Measurements from ENCODE around the gene TASP1. TPM values are rescaled to one million over a fixed set of nuclear protein-coding genes. Genes with fewer than 3 reads are reported as not detected.

Gene TASP1
- total and polyA plus RNA-seq, 7 experiments from 2014 or later: 10.6 to 19.3 (median 13.3) TPM

DNA sequence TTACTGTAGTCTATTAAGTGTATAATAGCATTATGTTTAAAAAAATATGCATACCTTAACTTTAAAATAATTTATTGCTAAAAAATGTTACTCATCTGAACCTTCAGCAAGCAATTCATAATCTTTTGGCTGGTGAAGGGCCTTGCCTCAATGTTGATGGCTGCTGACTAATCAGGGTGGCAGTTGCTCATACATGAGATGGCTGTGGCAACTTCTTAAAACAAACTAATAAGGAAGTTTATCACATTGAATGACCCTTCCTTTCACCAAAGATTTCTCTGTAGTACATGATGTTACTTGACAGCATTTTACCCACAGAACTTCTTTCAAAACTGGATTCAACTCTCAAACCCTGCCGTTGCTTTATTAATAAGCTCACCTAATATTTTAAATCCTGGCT is 84.0 kb downstream of the TASP1 start:
- no peak overlapping the region for H3K27ac ChIP-seq (ENCODE audit: low read depth, low read length)
- no peaks in the 10 kb centered on the region for H3K27me3 Mint-ChIP-seq
- H3K4me3 ChIP-seq (ENCODE audit: low read length): no peak overlapping the region
- no peak for ATAC-seq
- no peak for DNase-seq
- peaks cover 4 to 48% (median 38%) of the 10 kb centered on the region in 5 donors for H3K36me3 Mint-ChIP-seq
- POLR2A ChIA-PET: no interaction called here
- no peak overlapping the region for H3K27ac Mint-ChIP-seq
- no peaks in the 10 kb centered on the region for H3K9me3 ChIP-seq (ENCODE audit: control insufficient read depth in 2 of 3, low read length in 3 of 3)
- peaks cover 0 to 4% (median 0%) of the 10 kb centered on the region in 7 donors for H3K4me1 Mint-ChIP-seq
- no peaks in the 10 kb centered on the region for H3K9me3 Mint-ChIP-seq
- H3K4me3 Mint-ChIP-seq: no peak overlapping the region
- H3K27me3 ChIP-seq (ENCODE audit: control insufficient read depth in 2 of 2, insufficient read depth in 2 of 2, low read length in 2 of 2): no peaks in the 10 kb centered on the region
- CTCF ChIA-PET: no interaction called here
- intact Hi-C loops (cut with micrococcal nuclease): no loop called here
- no peaks in the 10 kb centered on the region for H3K4me1 ChIP-seq (ENCODE audit: control insufficient read depth in 2 of 2, insufficient read depth in 2 of 2, low read length in 2 of 2)
- no peaks in the 10 kb centered on the region for H3K36me3 ChIP-seq (ENCODE audit: control insufficient read depth in 2 of 3, insufficient read depth in 3 of 3, low read length in 3 of 3)

DNA sequence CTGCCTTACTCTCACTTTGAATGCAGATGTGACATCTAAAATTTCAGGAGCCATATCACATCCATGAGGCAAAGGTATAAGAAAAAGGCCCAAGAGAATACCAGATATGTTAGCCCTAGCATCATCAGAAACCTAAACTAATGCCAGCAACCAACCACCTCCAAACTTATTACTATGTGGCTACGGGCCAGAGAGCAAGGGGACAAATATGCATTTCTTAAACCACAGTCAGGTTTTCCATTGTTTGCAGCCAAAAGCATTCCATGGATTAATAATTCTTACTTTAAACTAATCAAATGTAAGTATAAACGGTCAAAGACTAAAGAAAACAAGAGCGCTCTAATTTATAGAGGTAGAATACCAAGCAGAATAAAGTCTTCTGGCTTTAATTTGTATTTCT is 84.7 kb downstream of the TASP1 start:
- ChIA-PET CTCF (no interaction called here), POLR2A (no interaction called here)
- Mint-ChIP-seq H3K27me3 (no peaks in the 10 kb centered on the region), H3K27ac (no peak overlapping the region), H3K9me3 (no peaks in the 10 kb centered on the region), H3K4me3 (no peak overlapping the region), H3K36me3 (peaks cover 4 to 45% (median 35%) of the 10 kb centered on the region in 5 donors), H3K4me1 (peaks cover 0 to 4% (median 0%) of the 10 kb centered on the region in 7 donors)
- ATAC-seq (no peak), DNase-seq (no peak)
- Histone ChIP-seq H3K27me3 (ENCODE audit: control insufficient read depth in 2 of 2, insufficient read depth in 2 of 2, low read length in 2 of 2) (no peaks in the 10 kb centered on the region), H3K9me3 (ENCODE audit: control insufficient read depth in 2 of 3, low read length in 3 of 3) (no peaks in the 10 kb centered on the region), H3K36me3 (ENCODE audit: control insufficient read depth in 2 of 3, insufficient read depth in 3 of 3, low read length in 3 of 3) (no peaks in the 10 kb centered on the region), H3K27ac (ENCODE audit: low read depth, low read length) (no peak overlapping the region), H3K4me3 (ENCODE audit: low read length) (no peak overlapping the region), H3K4me1 (ENCODE audit: control insufficient read depth in 2 of 2, insufficient read depth in 2 of 2, low read length in 2 of 2) (no peaks in the 10 kb centered on the region)
- intact Hi-C loops (cut with micrococcal nuclease): no loop called here

DNA sequence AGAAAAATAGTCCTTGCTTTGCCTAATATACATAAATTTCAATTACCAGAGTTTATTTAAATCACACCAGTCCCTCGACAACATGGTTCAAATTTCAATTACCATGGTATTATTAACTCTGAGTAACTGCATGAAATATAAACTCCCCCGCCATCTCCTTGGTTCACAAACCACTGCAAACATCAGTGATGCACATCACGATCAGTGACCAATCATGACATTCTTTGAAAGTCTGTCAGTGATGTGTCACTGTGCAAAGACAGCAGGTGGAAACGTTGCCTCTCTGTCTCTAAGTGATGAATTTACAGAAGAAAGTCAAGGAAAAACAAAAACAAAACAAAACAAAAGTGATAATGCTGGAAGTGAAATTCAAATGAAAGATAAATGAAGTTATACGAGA is 86.7 kb downstream of the TASP1 start:
- H3K27ac Mint-ChIP-seq: no peak overlapping the region
- H3K9me3 Mint-ChIP-seq: no peaks in the 10 kb centered on the region
- POLR2A ChIA-PET: no interaction called here
- intact Hi-C loops (cut with micrococcal nuclease): no loop called here
- H3K27me3 ChIP-seq (ENCODE audit: control insufficient read depth in 2 of 2, insufficient read depth in 2 of 2, low read length in 2 of 2): no peaks in the 10 kb centered on the region
- no peak for ATAC-seq
- H3K36me3 ChIP-seq (ENCODE audit: control insufficient read depth in 2 of 3, insufficient read depth in 3 of 3, low read length in 3 of 3): no peaks in the 10 kb centered on the region
- H3K27me3 Mint-ChIP-seq: no peaks in the 10 kb centered on the region
- H3K4me3 ChIP-seq (ENCODE audit: low read length): no peak overlapping the region
- H3K4me3 Mint-ChIP-seq: no peak overlapping the region
- H3K4me1 Mint-ChIP-seq: peaks cover 0 to 4% (median 0%) of the 10 kb centered on the region in 7 donors
- no peaks in the 10 kb centered on the region for H3K4me1 ChIP-seq (ENCODE audit: control insufficient read depth in 2 of 2, insufficient read depth in 2 of 2, low read length in 2 of 2)
- DNase-seq: no peak
- peaks cover 4 to 41% (median 22%) of the 10 kb centered on the region in 5 donors for H3K36me3 Mint-ChIP-seq
- CTCF ChIA-PET: no interaction called here
- H3K27ac ChIP-seq (ENCODE audit: low read depth, low read length): no peak overlapping the region
- H3K9me3 ChIP-seq (ENCODE audit: control insufficient read depth in 2 of 3, low read length in 3 of 3): no peaks in the 10 kb centered on the region

DNA sequence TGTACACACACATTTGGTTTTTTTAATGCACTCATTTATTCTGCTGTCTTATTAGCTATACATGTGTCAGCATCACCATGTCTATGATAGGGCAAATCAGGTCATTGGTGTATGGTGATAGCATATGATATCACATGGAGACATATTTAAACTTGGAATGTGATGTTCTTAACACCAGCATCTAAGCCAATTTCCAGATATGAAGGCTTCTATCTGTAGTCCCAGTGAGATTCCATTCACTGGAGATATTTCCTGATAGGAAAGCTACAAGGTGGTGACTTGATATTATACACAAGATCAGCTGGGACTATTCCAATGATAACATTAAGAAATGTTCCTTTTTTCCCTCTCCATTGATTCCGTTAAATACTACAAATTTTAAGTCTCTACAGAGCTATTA is 89.3 kb downstream of the TASP1 start:
- Mint-ChIP-seq H3K27me3 (no peaks in the 10 kb centered on the region), H3K27ac (no peak overlapping the region), H3K36me3 (peaks cover 0 to 25% (median 5%) of the 10 kb centered on the region in 5 donors), H3K4me1 (peaks cover 0 to 4% (median 0%) of the 10 kb centered on the region in 7 donors), H3K4me3 (no peak overlapping the region), H3K9me3 (no peaks in the 10 kb centered on the region)
- no peak for ATAC-seq
- Histone ChIP-seq H3K4me3 (ENCODE audit: low read length) (no peak overlapping the region), H3K27ac (ENCODE audit: low read depth, low read length) (no peak overlapping the region), H3K27me3 (ENCODE audit: control insufficient read depth in 2 of 2, insufficient read depth in 2 of 2, low read length in 2 of 2) (no peaks in the 10 kb centered on the region), H3K4me1 (ENCODE audit: control insufficient read depth in 2 of 2, insufficient read depth in 2 of 2, low read length in 2 of 2) (no peaks in the 10 kb centered on the region), H3K36me3 (ENCODE audit: control insufficient read depth in 2 of 3, insufficient read depth in 3 of 3, low read length in 3 of 3) (no peaks in the 10 kb centered on the region), H3K9me3 (ENCODE audit: control insufficient read depth in 2 of 3, low read length in 3 of 3) (no peaks in the 10 kb centered on the region)
- POLR2A ChIA-PET: no interaction called here
- intact Hi-C loops (cut with micrococcal nuclease): loop anchor here (5.0 kb wide), 1 partner anchor 622 kb away; no protein-coding TSS in a partner anchor
- CTCF ChIA-PET: interaction anchor here (0.8 kb wide), 1 partner anchor 431 kb away, joined by 3 read pairs; no protein-coding TSS in a partner anchor
- DNase-seq: no peak

- H3K9me3 Mint-ChIP-seq: no peaks in the 10 kb centered on the region
- Histone ChIP-seq H3K4me1 (ENCODE audit: control insufficient read depth in 2 of 2, insufficient read depth in 2 of 2, low read length in 2 of 2) (no peaks in the 10 kb centered on the region), H3K36me3 (ENCODE audit: control insufficient read depth in 2 of 3, insufficient read depth in 3 of 3, low read length in 3 of 3) (no peaks in the 10 kb centered on the region), H3K9me3 (ENCODE audit: control insufficient read depth in 2 of 3, low read length in 3 of 3) (no peaks in the 10 kb centered on the region), H3K27me3 (ENCODE audit: control insufficient read depth in 2 of 2, insufficient read depth in 2 of 2, low read length in 2 of 2) (no peaks in the 10 kb centered on the region), H3K4me3 (ENCODE audit: low read length) (no peak overlapping the region), H3K27ac (ENCODE audit: low read depth, low read length) (no peak overlapping the region)
- peaks cover 0 to 4% (median 0%) of the 10 kb centered on the region in 7 donors for H3K4me1 Mint-ChIP-seq
- DNase-seq (peak; percentile 10 to 72 (median 44)), ATAC-seq (peak; percentile 64)
- ChIA-PET POLR2A (interaction anchor here (0.6 kb wide), 1 partner anchor 171 kb away, joined by 3 read pairs; no protein-coding TSS in a partner anchor), CTCF (interaction anchor here (0.6 to 2.9 kb wide), 11 partner anchors 9 to 620 kb away, joined by 3 to 12 read pairs (median 4); no protein-coding TSS in a partner anchor)
- intact Hi-C loops (cut with micrococcal nuclease): loop anchor here (1.0 to 5.0 kb wide), 4 partner anchors 284 to 619 kb away; no protein-coding TSS in a partner anchor
- peaks cover 0 to 16% (median 4%) of the 10 kb centered on the region in 5 donors for H3K36me3 Mint-ChIP-seq
- no peaks in the 10 kb centered on the region for H3K27me3 Mint-ChIP-seq
- H3K4me3 Mint-ChIP-seq: no peak overlapping the region
- H3K27ac Mint-ChIP-seq: no peak overlapping the region
Observed at GRCh38 chr20:13546497-13547131, 92.1 kb downstream of the TASP1 start.

DNA sequence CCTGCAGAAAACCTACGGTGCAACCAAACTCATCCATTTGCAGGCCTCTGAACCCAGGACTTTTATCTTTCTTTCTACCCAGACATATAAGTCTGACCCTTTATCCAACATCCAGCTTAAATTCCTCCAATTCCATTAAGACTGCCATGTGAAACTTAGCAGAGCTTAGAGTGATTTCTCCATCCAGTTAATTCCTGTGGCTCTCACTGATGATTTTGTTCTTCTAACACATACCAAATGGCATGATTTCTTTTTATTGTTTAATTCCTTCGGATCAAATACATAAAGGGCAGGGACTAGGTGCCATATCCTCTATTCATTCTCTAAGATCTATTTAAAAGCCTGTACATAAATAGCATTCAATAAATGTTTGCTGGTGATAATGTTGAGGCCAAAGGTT is 92.9 kb downstream of the TASP1 start:
- no peaks in the 10 kb centered on the region for H3K27me3 ChIP-seq (ENCODE audit: control insufficient read depth in 2 of 2, insufficient read depth in 2 of 2, low read length in 2 of 2)
- DNase-seq (no peak), ATAC-seq (no peak)
- ChIA-PET CTCF (interaction anchor here (0.8 to 2.9 kb wide), 6 partner anchors 8 to 619 kb away, joined by 3 to 12 read pairs (median 8); no protein-coding TSS in a partner anchor), POLR2A (interaction anchor here (0.6 kb wide), 1 partner anchor 170 kb away, joined by 3 read pairs; no protein-coding TSS in a partner anchor)
- H3K4me1 ChIP-seq (ENCODE audit: control insufficient read depth in 2 of 2, insufficient read depth in 2 of 2, low read length in 2 of 2): no peaks in the 10 kb centered on the region
- Mint-ChIP-seq H3K36me3 (peaks cover 0 to 18% (median 7%) of the 10 kb centered on the region in 5 donors), H3K27me3 (no peaks in the 10 kb centered on the region), H3K9me3 (no peaks in the 10 kb centered on the region), H3K4me3 (no peak overlapping the region), H3K4me1 (peaks cover 0 to 4% (median 0%) of the 10 kb centered on the region in 7 donors), H3K27ac (no peak overlapping the region)
- H3K36me3 ChIP-seq (ENCODE audit: control insufficient read depth in 2 of 3, insufficient read depth in 3 of 3, low read length in 3 of 3): no peaks in the 10 kb centered on the region
- intact Hi-C loops (cut with micrococcal nuclease): loop anchor here (1.0 to 5.0 kb wide), 4 partner anchors 283 to 618 kb away; no protein-coding TSS in a partner anchor
- H3K9me3 ChIP-seq (ENCODE audit: control insufficient read depth in 2 of 3, low read length in 3 of 3): no peaks in the 10 kb centered on the region
- no peak overlapping the region for H3K27ac ChIP-seq (ENCODE audit: low read depth, low read length)
- H3K4me3 ChIP-seq (ENCODE audit: low read length): no peak overlapping the region
